ENCODE measurements around the gene LIPC.

DNA sequence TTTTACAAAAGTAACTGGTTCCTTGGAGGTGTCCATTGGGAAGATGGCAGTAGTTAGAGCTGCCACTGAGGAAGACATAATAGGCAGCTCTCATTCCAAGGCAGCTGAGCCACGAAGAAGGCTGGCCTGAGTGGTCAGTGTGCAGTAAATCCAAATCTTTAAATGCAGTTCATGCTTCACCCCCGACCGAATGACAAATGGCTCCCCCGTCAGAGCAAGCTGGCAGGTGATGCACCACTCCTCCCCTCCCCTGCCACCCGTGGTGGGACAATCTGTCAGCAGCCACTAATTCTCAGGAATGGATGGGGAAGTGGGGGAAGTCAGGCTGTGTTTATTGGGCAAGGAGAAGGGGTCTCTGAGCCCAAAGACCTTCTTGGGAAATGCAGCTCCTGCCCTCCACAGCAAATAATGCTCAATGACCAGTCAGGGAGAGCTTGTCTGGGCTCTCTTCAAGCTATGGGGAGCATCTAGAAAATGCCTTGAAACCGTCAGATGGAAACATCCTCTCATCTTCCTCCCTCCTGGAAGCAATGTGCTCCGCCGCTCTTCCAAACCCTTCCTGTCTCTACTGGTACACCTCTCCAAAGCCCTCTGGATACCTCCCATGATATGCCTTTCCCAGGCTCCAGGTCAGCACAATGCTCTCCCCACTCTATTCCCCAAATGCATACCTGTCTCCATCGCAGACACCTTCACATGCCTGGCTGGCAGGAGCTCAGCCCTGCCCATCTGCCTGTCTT, 65.4 kb downstream of the LIPC start:
- TF ChIP-seq ZNF263 (CRISPR knock-in tag; IDR thresholded peaks at IDR 0.05; ENCODE audit: low read depth) (no peak), CTCF (IDR thresholded peaks at IDR 0.05) (no peak), TCF7 (CRISPR knock-in tag; IDR thresholded peaks at IDR 0.05; ENCODE audit: low read depth) (no peak), ESRRA (CRISPR knock-in tag; IDR thresholded peaks at IDR 0.05; ENCODE audit: borderline replicate concordance) (no peak), RELA (CRISPR knock-in tag; IDR thresholded peaks at IDR 0.05; ENCODE audit: borderline replicate concordance) (no peak)
- TF ChIP-seq, protein P1, sequence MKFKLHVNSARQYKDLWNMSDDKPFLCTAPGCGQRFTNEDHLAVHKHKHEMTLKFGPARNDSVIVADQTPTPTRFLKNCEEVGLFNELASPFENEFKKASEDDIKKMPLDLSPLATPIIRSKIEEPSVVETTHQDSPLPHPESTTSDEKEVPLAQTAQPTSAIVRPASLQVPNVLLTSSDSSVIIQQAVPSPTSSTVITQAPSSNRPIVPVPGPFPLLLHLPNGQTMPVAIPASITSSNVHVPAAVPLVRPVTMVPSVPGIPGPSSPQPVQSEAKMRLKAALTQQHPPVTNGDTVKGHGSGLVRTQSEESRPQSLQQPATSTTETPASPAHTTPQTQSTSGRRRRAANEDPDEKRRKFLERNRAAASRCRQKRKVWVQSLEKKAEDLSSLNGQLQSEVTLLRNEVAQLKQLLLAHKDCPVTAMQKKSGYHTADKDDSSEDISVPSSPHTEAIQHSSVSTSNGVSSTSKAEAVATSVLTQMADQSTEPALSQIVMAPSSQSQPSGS (CRISPR knock-in tag; IDR thresholded peaks at IDR 0.05; ENCODE audit: borderline replicate concordance, low read depth): no peak
- TF ChIP-seq, protein P2, sequence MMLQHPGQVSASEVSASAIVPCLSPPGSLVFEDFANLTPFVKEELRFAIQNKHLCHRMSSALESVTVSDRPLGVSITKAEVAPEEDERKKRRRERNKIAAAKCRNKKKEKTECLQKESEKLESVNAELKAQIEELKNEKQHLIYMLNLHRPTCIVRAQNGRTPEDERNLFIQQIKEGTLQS (CRISPR knock-in tag; conservative IDR thresholded peaks at IDR 0.05): no peak
